Measurements from ENCODE around the gene EPM2AIP1. TPM values are rescaled to one million over a fixed set of nuclear protein-coding genes. Genes with fewer than 3 reads are reported as not detected.

Gene EPM2AIP1
- polyA plus RNA-seq, 3 donors = 3.6 to 11.3 (median 5.8) TPM

DNA sequence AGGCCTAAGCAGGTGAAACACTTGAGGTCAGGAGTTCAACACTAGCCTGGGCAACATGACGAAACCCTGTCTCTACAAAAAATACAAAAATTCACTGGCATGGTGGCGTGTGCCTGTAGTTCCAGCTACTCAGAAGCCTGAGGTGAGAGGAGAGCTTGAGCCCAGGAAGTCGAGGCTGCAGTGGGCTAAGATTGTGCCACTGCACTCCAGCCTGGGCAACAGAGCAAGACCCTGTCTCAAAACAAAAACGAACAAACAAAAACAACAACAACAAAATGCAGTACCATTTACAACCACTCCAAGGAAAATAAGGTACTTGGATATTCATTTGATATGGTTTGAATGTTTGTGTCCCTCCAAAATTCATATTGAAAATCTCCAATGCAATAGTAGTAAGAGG is 32.4 kb downstream of the EPM2AIP1 start:
- Mint-ChIP-seq H3K27me3 (ENCODE audit: low read depth in 3 of 3) (peaks cover 0 to 1% (median 0%) of the 10 kb centered on the region in 3 donors), H3K36me3 (peaks cover 0 to 1% of the 10 kb centered on the region in 2 donors), H3K9me3 (no peaks in the 10 kb centered on the region), H3K27ac (no peak overlapping the region), H3K4me3 (no peak overlapping the region), H3K4me1 (peaks cover 25% of the 10 kb centered on the region)
- no peak overlapping the region for H3K9ac ChIP-seq (ENCODE audit: insufficient read depth, low read length, poor library complexity, severe bottlenecking)
- no peaks in the 10 kb centered on the region for H3K79me2 ChIP-seq (ENCODE audit: insufficient read depth, low read length)
- H3K4me2 ChIP-seq (replicated peaks; ENCODE audit: extremely low read depth, low read length, poor library complexity, severe bottlenecking) = no peak overlapping the region
- no peak overlapping the region for H3K4me3 ChIP-seq (replicated peaks in 1 of 3; ENCODE audit: low read depth in 2 of 3, low read length in 3 of 3)
- H3K27ac ChIP-seq (ENCODE audit: low read depth in 1 of 2, low read length in 2 of 2) = no peak overlapping the region
- H3K36me3 ChIP-seq (replicated peaks in 1 of 2; ENCODE audit: control insufficient read depth in 1 of 2, insufficient read depth in 2 of 2, low read length in 2 of 2) = no peaks in the 10 kb centered on the region
- H3K27me3 ChIP-seq (ENCODE audit: control insufficient read depth in 2 of 2, insufficient read depth in 2 of 2, low read length in 2 of 2) = no peaks in the 10 kb centered on the region
- H3K9me3 ChIP-seq (replicated peaks in 1 of 2; ENCODE audit: control insufficient read depth in 1 of 2, insufficient read depth in 1 of 2, low read length in 2 of 2) = no peaks in the 10 kb centered on the region
- no peaks in the 10 kb centered on the region for H4K20me1 ChIP-seq (ENCODE audit: insufficient read depth, low read length)
- intact Hi-C loops (cut with micrococcal nuclease) = no loop called here
- TF ChIP-seq, protein P1, sequence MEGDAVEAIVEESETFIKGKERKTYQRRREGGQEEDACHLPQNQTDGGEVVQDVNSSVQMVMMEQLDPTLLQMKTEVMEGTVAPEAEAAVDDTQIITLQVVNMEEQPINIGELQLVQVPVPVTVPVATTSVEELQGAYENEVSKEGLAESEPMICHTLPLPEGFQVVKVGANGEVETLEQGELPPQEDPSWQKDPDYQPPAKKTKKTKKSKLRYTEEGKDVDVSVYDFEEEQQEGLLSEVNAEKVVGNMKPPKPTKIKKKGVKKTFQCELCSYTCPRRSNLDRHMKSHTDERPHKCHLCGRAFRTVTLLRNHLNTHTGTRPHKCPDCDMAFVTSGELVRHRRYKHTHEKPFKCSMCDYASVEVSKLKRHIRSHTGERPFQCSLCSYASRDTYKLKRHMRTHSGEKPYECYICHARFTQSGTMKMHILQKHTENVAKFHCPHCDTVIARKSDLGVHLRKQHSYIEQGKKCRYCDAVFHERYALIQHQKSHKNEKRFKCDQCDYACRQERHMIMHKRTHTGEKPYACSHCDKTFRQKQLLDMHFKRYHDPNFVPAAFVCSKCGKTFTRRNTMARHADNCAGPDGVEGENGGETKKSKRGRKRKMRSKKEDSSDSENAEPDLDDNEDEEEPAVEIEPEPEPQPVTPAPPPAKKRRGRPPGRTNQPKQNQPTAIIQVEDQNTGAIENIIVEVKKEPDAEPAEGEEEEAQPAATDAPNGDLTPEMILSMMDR (IDR thresholded peaks at IDR 0.05) = no peak
- 83% methylated on average over 1 of the region's 4 CpGs for WGBS (ENCODE audit: insufficient coverage)
- no peaks in the 10 kb centered on the region for H3K4me1 ChIP-seq (ENCODE audit: control insufficient read depth in 1 of 2, insufficient read depth in 2 of 2, low read length in 2 of 2)
- H2AFZ ChIP-seq (ENCODE audit: insufficient read depth, low read depth, low read length, poor library complexity, severe bottlenecking) = no peak overlapping the region
- DNase-seq = no peak

DNA sequence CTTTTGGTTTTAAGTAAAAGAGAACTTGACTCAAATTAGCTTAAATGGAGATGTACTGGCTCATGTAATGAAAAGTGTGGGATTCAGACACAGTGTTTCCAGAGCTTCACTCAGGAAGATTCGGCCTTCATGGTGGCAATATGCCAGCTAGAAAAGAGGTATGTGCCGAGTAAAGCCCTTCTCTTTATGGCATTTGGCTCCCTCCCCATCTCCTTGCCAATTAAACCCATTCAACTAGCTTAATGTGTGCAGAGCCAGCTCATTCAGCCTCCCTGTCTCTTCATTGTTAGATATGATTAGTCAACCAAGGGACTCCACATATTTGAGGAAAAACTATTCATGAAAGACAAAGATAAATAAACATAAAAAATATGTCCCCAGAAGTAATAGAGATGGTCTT is 33.1 kb downstream of the EPM2AIP1 start:
- Histone ChIP-seq H3K9me3 (replicated peaks in 1 of 2; ENCODE audit: control insufficient read depth in 1 of 2, insufficient read depth in 1 of 2, low read length in 2 of 2) (no peaks in the 10 kb centered on the region), H3K4me2 (replicated peaks; ENCODE audit: extremely low read depth, low read length, poor library complexity, severe bottlenecking) (no peak overlapping the region), H3K4me1 (ENCODE audit: control insufficient read depth in 1 of 2, insufficient read depth in 2 of 2, low read length in 2 of 2) (no peaks in the 10 kb centered on the region), H3K36me3 (replicated peaks in 1 of 2; ENCODE audit: control insufficient read depth in 1 of 2, insufficient read depth in 2 of 2, low read length in 2 of 2) (no peaks in the 10 kb centered on the region), H3K27me3 (ENCODE audit: control insufficient read depth in 2 of 2, insufficient read depth in 2 of 2, low read length in 2 of 2) (no peaks in the 10 kb centered on the region), H4K20me1 (ENCODE audit: insufficient read depth, low read length) (no peaks in the 10 kb centered on the region), H3K9ac (ENCODE audit: insufficient read depth, low read length, poor library complexity, severe bottlenecking) (no peak overlapping the region), H2AFZ (ENCODE audit: insufficient read depth, low read depth, low read length, poor library complexity, severe bottlenecking) (no peak overlapping the region), H3K27ac (ENCODE audit: low read depth in 1 of 2, low read length in 2 of 2) (no peak overlapping the region), H3K4me3 (replicated peaks in 1 of 3; ENCODE audit: low read depth in 2 of 3, low read length in 3 of 3) (no peak overlapping the region), H3K79me2 (ENCODE audit: insufficient read depth, low read length) (no peaks in the 10 kb centered on the region)
- Mint-ChIP-seq H3K27ac (peak overlapping the region in 1 of 7 donors; percentile 26), H3K27me3 (ENCODE audit: low read depth in 3 of 3) (peaks cover 0 to 1% (median 0%) of the 10 kb centered on the region in 3 donors), H3K9me3 (no peaks in the 10 kb centered on the region), H3K36me3 (no peaks in the 10 kb centered on the region), H3K4me3 (no peak overlapping the region), H3K4me1 (peaks cover 18% of the 10 kb centered on the region)
- DNase-seq = no peak
- TF ChIP-seq, protein P1 (IDR thresholded peaks at IDR 0.05) = no peak
- intact Hi-C loops (cut with micrococcal nuclease) = loop anchor here (10.0 kb wide), 2 partner anchors 225 to 235 kb away; no protein-coding TSS in a partner anchor
- WGBS (ENCODE audit: insufficient coverage) = no CpG with 5 or more reads among the region's 2 CpGs

All from CD14-positive monocyte (primary cell).